Ureter (tissue), 1 donor: ENCODE results near the gene OR56A1. TPM values are rescaled to one million over a fixed set of nuclear protein-coding genes. Genes with fewer than 3 reads are reported as not detected.
"Not testable (repeated sequence)": the region's sequence is repeated elsewhere in the genome, so short reads cannot be mapped to it uniquely, and the experiment has no call there.

ENCODE experiments used
- DNase-seq: peaks from one replicate; pipeline ENCODE4 v3.0.0-alpha.2; 2020; ENCODE audit warnings: low spot score
- total RNA-seq: library from RNA; stranded (reverse); gene quantifications from one replicate; pipeline ENCODE4 v1.2.4, GENCODE V29; 2023
- donor health status: DM: yes; HTN: yes; CAD: no.

Gene OR56A1
- total RNA-seq: 0.05 TPM

GRCh38 chr11:6030708-6031405 lies at the start of gene OR56A1:
Gene OR56A1 (minus strand): TSS chr11:6030758. CDS start chr11:6027692, 3,066 bp downstream.
- DNase-seq: no peak

GRCh38 chr11:6079463-6079862 lies 48.9 kb upstream of the OR56A1 start:
- no peak for DNase-seq

GRCh38 chr11:6077723-6078122 lies 47.2 kb upstream of the OR56A1 start:
- no peak for DNase-seq

GRCh38 chr11:6076443-6076842 lies 45.9 kb upstream of the OR56A1 start:
- DNase-seq: not testable (repeated sequence)

GRCh38 chr11:6067502-6067901 lies 36.9 kb upstream of the OR56A1 start:
- DNase-seq: no peak

GRCh38 chr11:6062691-6063358 lies 32.3 kb upstream of the OR56A1 start:
- DNase-seq: no peak

GRCh38 chr11:6061475-6061874 lies 30.9 kb upstream of the OR56A1 start:
- no peak for DNase-seq

- DNase-seq: no peak
These were observed 26.9 kb upstream of the OR56A1 start for GRCh38 chr11:6057452-6057851.

GRCh38 chr11:6055569-6055968 lies 25.0 kb upstream of the OR56A1 start:
- no peak for DNase-seq

- DNase-seq: no peak
These were observed 21.8 kb upstream of the OR56A1 start for GRCh38 chr11:6052374-6052773.

- no peak for DNase-seq
These were observed 10.3 kb upstream of the OR56A1 start for GRCh38 chr11:6040874-6041273.

GRCh38 chr11:6027501-6027900 lies 3.1 kb downstream of the OR56A1 start:
- DNase-seq: no peak

GRCh38 chr11:6025056-6025455 lies 5.5 kb downstream of the OR56A1 start:
- DNase-seq: no peak

- no peak for DNase-seq
These were observed 7.6 kb downstream of the OR56A1 start for GRCh38 chr11:6022956-6023355.

- no peak for DNase-seq
These were observed 17.5 kb downstream of the OR56A1 start for GRCh38 chr11:6013042-6013441.

- no peak for DNase-seq
These were observed 18.4 kb downstream of the OR56A1 start for GRCh38 chr11:6012035-6012668.

- no peak for DNase-seq
These were observed 23.7 kb downstream of the OR56A1 start, which contains the start of gene OR56A4 for GRCh38 chr11:6006846-6007245. Gene OR56A4 (minus strand): TSS chr11:6006946. CDS start chr11:6002992, 3,954 bp downstream.

- no peak for DNase-seq
These were observed 24.2 kb downstream of the OR56A1 start for GRCh38 chr11:6006395-6006794.

- no peak for DNase-seq
These were observed 28.3 kb downstream of the OR56A1 start for GRCh38 chr11:6002202-6002699.

GRCh38 chr11:5994791-5995190 lies 35.8 kb downstream of the OR56A1 start:
- DNase-seq: no peak

GRCh38 chr11:5992604-5993251 lies 37.8 kb downstream of the OR56A1 start:
- no peak for DNase-seq

GRCh38 chr11:5992150-5992549 lies 38.4 kb downstream of the OR56A1 start:
- no peak for DNase-seq
